ENCODE measurements around the gene ZPLD1. TPM values are rescaled to one million over a fixed set of nuclear protein-coding genes. Genes with fewer than 3 reads are reported as not detected.

The ZPLD1 gene
- total and polyA plus RNA-seq, 11 donors = 0.07 to 0.16 (median 0.13) TPM; not detected in 7

GRCh38 chr3:102514241-102514640, 79.4 kb downstream of the ZPLD1 start:
- no peak for TF ChIP-seq POLR2A (IDR thresholded peaks at IDR 0.05)
- Histone ChIP-seq H3K4me3 (no peak overlapping the region), H3K9me3 (no peaks in the 10 kb centered on the region), H3K4me1 (no peaks in the 10 kb centered on the region), H3K36me3 (no peaks in the 10 kb centered on the region), H3K27ac (no peak overlapping the region), H3K27me3 (no peaks in the 10 kb centered on the region)
- ATAC-seq (no peak), DNase-seq (no peak)
- intact Hi-C loops (cut with DNase I) = no loop called here
- 40 to 46% (median 42%) methylated on average over 1 of the region's 1 CpG for WGBS, 4 donors

- Histone ChIP-seq H3K27ac (no peak overlapping the region), H3K9me3 (no peaks in the 10 kb centered on the region), H3K27me3 (no peaks in the 10 kb centered on the region), H3K4me3 (no peak overlapping the region), H3K36me3 (no peaks in the 10 kb centered on the region), H3K4me1 (no peaks in the 10 kb centered on the region)
- WGBS, 4 donors = 83 to 88% (median 86%) methylated on average over 4 of the region's 4 CpGs
- ATAC-seq (no peak), DNase-seq (no peak)
- no peak for TF ChIP-seq CTCF (IDR thresholded peaks at IDR 0.05)
- intact Hi-C loops (cut with DNase I) = no loop called here
These were observed 86.4 kb downstream of the ZPLD1 start for GRCh38 chr3:102521246-102521645.

GRCh38 chr3:102525624-102526023, 90.8 kb downstream of the ZPLD1 start:
- intact Hi-C loops (cut with DNase I) = no loop called here
- Histone ChIP-seq H3K9me3 (no peaks in the 10 kb centered on the region), H3K27me3 (no peaks in the 10 kb centered on the region), H3K27ac (no peak overlapping the region), H3K4me3 (no peak overlapping the region), H3K4me1 (no peaks in the 10 kb centered on the region), H3K36me3 (no peaks in the 10 kb centered on the region)
- no peak for TF ChIP-seq CTCF (IDR thresholded peaks at IDR 0.05)
- TF ChIP-seq POLR2A (IDR thresholded peaks at IDR 0.05) = no peak
- DNase-seq (no peak), ATAC-seq (no peak)

- TF ChIP-seq POLR2A (IDR thresholded peaks at IDR 0.05) = no peak
- TF ChIP-seq CTCF (IDR thresholded peaks at IDR 0.05) = no peak
- Histone ChIP-seq H3K27me3 (no peaks in the 10 kb centered on the region), H3K36me3 (no peaks in the 10 kb centered on the region), H3K9me3 (no peaks in the 10 kb centered on the region), H3K4me1 (no peaks in the 10 kb centered on the region), H3K4me3 (no peak overlapping the region), H3K27ac (no peak overlapping the region)
- 79 to 84% (median 81%) methylated on average over 3 of the region's 3 CpGs for WGBS, 4 donors
- DNase-seq = no peak
- ATAC-seq = no peak
- intact Hi-C loops (cut with DNase I) = no loop called here
These were observed 92.0 kb downstream of the ZPLD1 start for GRCh38 chr3:102526865-102527264.

- ATAC-seq = no peak
- DNase-seq = no peak
- intact Hi-C loops (cut with DNase I) = no loop called here
These were observed 93.9 kb downstream of the ZPLD1 start for GRCh38 chr3:102528727-102529126.

More at GRCh38 chr3:102528727-102529126, 93.9 kb downstream of the ZPLD1 start:
- TF ChIP-seq CTCF (IDR thresholded peaks at IDR 0.05) = no peak
- no peak for TF ChIP-seq POLR2A (IDR thresholded peaks at IDR 0.05)
- no peak overlapping the region for H3K4me3 ChIP-seq
- H3K27me3 ChIP-seq = no peaks in the 10 kb centered on the region
- H3K36me3 ChIP-seq = no peaks in the 10 kb centered on the region
- no peaks in the 10 kb centered on the region for H3K9me3 ChIP-seq
- no peak overlapping the region for H3K27ac ChIP-seq
- no peaks in the 10 kb centered on the region for H3K4me1 ChIP-seq

All from heart left ventricle (tissue), 16 donors.